Activated CD8-positive, alpha-beta T cell treated with anti-CD3 and anti-CD28 coated beads, Interleukin-2, amount 10 ng/mL, durations not matched to agents 7 days and 5 days (primary cell): ENCODE results near the gene SMKR1. TPM values are rescaled to one million over a fixed set of nuclear protein-coding genes. Genes with fewer than 3 reads are reported as not detected.
"Not testable (repeated sequence)": the region's sequence is repeated elsewhere in the genome, so short reads cannot be mapped to it uniquely, and the experiment has no call there.

ENCODE experiments used
- ATAC-seq: fragments of 150-1000 bp; cut with Tn5 transposase; one replicate; pipeline ENCODE4 v1.10.0; 2021; ENCODE audit warnings: moderate library complexity
- CTCF ChIA-PET: fragments of 350-600 bp; sonication (Branson Sonifier 250); formaldehyde crosslinking; loops from one replicate; lab custom pipeline; 2021; ENCODE audit warnings: antibody characterized with exemption; lab: Charles Lee
- POLR2A ChIA-PET: fragments of 350-600 bp; sonication (Branson Sonifier 250); formaldehyde crosslinking; loops from one replicate; lab custom pipeline; 2021; ENCODE audit warnings: antibody characterized with exemption; lab: Charles Lee
- DNase-seq: peaks from one replicate; pipeline ENCODE4 v3.0.0-alpha.2; 2020
- H3K27ac Mint-ChIP-seq: one replicate; pipeline ENCODE4 v1.8.0; 2021; ENCODE audit warnings: mild to moderate bottlenecking, mixed read lengths
- H3K27me3 Mint-ChIP-seq: one replicate; pipeline ENCODE4 v1.8.0; 2021; ENCODE audit warnings: low read depth, mixed read lengths
- H3K36me3 Mint-ChIP-seq: one replicate; pipeline ENCODE4 v1.8.0; 2021; ENCODE audit warnings: low read depth, mixed read lengths
- H3K4me1 Mint-ChIP-seq: one replicate; pipeline ENCODE4 v1.8.0; 2021; ENCODE audit warnings: low read depth, mixed read lengths
- H3K4me3 Mint-ChIP-seq: one replicate; pipeline ENCODE4 v1.8.0; 2021; ENCODE audit warnings: mild to moderate bottlenecking, mixed read lengths
- H3K9me3 Mint-ChIP-seq: one replicate; pipeline ENCODE4 v1.8.0; 2022; ENCODE audit warnings: mixed read lengths; ENCODE audit not compliant: insufficient read depth
- total RNA-seq, 2 experiments: library from RNA; stranded (reverse); gene quantifications; one replicate each; pipeline ENCODE4 v1.2.3, GENCODE V29; 2021

Gene SMKR1
- total RNA-seq, 2 experiments from 2014 or later: 1.3 to 1.6 TPM

DNA sequence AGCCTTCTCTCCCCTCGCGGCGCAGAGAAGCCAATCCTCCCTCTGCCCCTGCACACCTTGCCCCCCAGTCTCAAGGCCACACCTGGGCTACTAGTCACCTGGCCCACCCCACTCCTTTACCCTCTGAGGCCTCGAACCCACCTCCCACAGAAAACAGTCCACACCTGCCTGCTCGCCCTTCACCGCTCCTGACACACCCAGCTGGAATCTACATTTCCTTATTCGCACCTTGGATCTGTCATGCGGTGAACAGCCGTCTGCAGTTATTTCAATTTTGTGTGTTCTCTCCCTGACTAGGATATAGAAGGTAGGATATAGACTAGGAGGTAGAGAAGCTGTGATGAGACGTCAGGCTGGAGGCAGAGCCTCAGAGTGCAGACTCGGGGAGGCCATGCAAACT lies 29.4 kb downstream of the SMKR1 start:
- CTCF ChIA-PET: no interaction called here
- POLR2A ChIA-PET: no interaction called here
- H3K36me3 Mint-ChIP-seq: no peaks in the 10 kb centered on the region
- ATAC-seq (no peak), DNase-seq (no peak)
- no peaks in the 10 kb centered on the region for H3K27me3 Mint-ChIP-seq
- peaks cover 11% of the 10 kb centered on the region for H3K4me1 Mint-ChIP-seq
- H3K27ac Mint-ChIP-seq: no peak overlapping the region
- H3K4me3 Mint-ChIP-seq: no peak overlapping the region
- H3K9me3 Mint-ChIP-seq: no peaks in the 10 kb centered on the region

DNA sequence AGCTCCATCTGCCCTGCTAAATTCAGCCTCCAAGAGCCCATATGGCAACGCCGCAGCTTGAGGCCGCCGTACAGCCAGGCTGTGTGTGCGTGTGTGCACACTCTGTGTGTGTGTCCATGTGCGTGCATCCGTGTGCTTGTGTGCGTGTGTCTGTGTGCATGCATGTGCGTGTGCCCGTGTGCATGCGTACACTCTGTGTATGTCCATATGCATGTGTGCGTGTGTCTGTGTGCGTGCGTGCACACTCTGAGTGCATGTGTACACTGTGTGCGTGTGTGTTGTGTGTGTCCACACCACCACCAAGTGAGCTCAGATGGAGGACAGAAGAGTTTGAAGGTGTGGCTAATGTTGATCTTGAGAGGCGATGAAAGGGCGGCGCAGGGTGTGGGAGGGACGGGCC lies 30.0 kb downstream of the SMKR1 start:
- ATAC-seq (no peak), DNase-seq (no peak)
- ChIA-PET POLR2A (no interaction called here), CTCF (no interaction called here)
- Mint-ChIP-seq H3K9me3 (no peaks in the 10 kb centered on the region), H3K27me3 (no peaks in the 10 kb centered on the region), H3K27ac (no peak overlapping the region), H3K4me3 (no peak overlapping the region), H3K36me3 (no peaks in the 10 kb centered on the region), H3K4me1 (peaks cover 11% of the 10 kb centered on the region)

DNA sequence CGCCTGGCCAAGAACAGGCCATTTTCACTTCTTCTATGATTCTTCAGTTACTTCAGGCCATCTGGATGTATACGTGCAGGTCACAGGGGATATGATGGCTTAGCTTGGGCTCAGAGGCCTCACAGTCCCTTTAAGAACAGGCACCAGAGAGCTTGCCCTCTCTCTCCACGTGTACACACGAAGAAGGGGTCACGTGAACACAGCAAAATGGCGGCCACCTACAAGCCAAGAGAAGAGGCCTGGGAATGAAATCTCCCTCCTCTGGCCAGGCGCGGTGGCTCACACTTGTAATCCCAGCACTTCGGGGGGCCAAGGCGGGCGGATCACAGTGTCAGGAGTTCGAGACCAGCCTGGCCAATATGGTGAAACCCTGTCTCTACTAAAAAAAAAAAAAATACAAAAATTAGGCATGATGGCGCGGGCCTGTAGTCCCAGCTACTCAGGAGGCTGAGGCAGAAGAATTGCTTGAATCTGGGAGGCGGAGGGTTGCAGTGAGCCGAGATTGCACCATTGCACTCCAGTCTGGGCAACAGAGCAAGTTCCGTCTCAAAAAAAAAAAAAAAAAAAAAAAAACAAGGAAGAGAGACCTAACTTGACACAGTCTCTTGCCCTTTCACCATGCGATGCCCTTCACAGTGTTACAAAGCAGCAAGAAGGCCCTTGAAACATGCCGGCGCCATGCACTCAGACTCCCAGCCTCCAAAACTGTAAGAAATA lies 32.4 kb downstream of the SMKR1 start:
- H3K36me3 Mint-ChIP-seq, H3K4me3 Mint-ChIP-seq, H3K27ac Mint-ChIP-seq, ATAC-seq, POLR2A ChIA-PET, DNase-seq, H3K27me3 Mint-ChIP-seq, H3K9me3 Mint-ChIP-seq: not testable (repeated sequence)
- CTCF ChIA-PET: interaction anchor here (0.9 kb wide), 1 partner anchor 73 kb away, joined by 3 read pairs; no protein-coding TSS in a partner anchor
- peaks cover 11% of the 10 kb centered on the region for H3K4me1 Mint-ChIP-seq

DNA sequence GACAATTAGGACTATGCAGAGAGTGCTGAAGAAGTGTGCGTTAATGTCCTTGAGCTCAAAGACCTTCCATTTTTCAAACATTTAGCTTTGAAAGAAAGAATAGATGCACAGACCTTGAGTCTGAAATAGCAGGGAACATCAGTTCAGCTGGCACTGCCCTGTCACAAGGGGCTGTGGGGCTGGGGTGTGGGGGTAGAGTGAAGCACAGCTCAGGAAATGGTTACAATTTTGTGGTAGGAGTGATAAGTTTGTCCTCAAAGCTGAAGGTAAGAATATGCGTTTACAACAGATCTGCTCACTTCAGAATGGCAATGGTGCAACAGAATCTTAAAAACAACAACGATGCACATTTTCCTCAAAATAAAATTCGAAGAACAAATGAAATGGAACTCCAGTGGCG lies 33.6 kb downstream of the SMKR1 start:
- CTCF ChIA-PET: no interaction called here

DNA sequence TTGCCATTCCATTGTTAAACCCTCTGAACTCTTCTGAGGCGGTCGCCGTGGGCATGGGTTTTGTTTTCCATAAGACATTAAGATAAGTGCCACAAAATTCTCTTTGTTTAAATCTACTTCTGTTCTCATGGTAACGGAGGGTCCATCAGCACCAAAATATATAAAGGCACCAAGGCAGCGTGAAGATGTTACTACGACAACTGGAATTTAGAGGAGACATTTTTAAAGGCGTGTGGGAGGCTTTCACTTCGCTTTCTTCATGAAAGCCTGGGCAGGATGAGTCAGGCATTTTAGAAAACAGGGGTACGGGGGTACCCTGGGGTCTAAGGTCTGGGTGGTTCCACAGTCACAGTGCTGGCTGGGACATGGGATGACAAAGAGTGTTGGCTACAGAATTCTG lies 34.0 kb downstream of the SMKR1 start:
- ChIA-PET CTCF (no interaction called here), POLR2A (interaction anchor here (0.6 kb wide), 1 partner anchor 305 kb away, joined by 3 read pairs; no protein-coding TSS in a partner anchor)
- Mint-ChIP-seq H3K27me3 (no peaks in the 10 kb centered on the region), H3K4me3 (peak overlapping the region; percentile 18), H3K9me3 (no peaks in the 10 kb centered on the region), H3K4me1 (peaks cover 9% of the 10 kb centered on the region), H3K36me3 (no peaks in the 10 kb centered on the region), H3K27ac (peak overlapping the region; percentile 54)
- ATAC-seq (peak; percentile 48), DNase-seq (no peak)

More for the DNA sequence above, 33.6 kb downstream of the SMKR1 start:
- peak; percentile 68 for ATAC-seq
- Mint-ChIP-seq H3K9me3 (no peaks in the 10 kb centered on the region), H3K27me3 (no peaks in the 10 kb centered on the region), H3K4me3 (peak overlapping the region; percentile 18), H3K36me3 (no peaks in the 10 kb centered on the region), H3K4me1 (peaks cover 9% of the 10 kb centered on the region), H3K27ac (peak overlapping the region; percentile 54)
- DNase-seq: peak; percentile 27
- POLR2A ChIA-PET: interaction anchor here (0.6 kb wide), 2 partner anchors 102 to 305 kb away, joined by 3 read pairs; no protein-coding TSS in a partner anchor

DNA sequence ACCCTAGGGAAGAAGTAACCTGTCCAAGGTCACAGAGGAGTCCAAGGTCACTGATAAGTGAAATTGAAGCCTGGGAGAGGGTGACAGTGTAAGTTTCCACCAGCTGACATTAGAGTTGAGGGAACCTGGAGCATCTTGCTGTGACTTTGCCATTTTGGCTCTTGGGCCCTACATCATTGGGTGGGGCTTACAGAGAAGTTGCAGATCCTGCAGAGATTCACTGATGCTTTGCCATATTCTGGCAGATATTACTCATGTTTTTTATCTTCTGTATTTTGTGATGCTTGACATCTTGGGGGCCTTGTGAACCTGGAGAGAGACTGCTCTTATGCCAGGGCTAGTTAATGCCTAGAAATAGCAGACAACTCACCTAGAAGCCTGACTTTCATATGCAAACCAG lies 36.5 kb downstream of the SMKR1 start:
- H3K27me3 Mint-ChIP-seq: peaks cover 3% of the 10 kb centered on the region
- no peak overlapping the region for H3K27ac Mint-ChIP-seq
- no peaks in the 10 kb centered on the region for H3K9me3 Mint-ChIP-seq
- no peaks in the 10 kb centered on the region for H3K36me3 Mint-ChIP-seq
- no peak overlapping the region for H3K4me3 Mint-ChIP-seq
- POLR2A ChIA-PET: no interaction called here
- CTCF ChIA-PET: no interaction called here
- peaks cover 14% of the 10 kb centered on the region for H3K4me1 Mint-ChIP-seq
- DNase-seq (no peak), ATAC-seq (no peak)

DNA sequence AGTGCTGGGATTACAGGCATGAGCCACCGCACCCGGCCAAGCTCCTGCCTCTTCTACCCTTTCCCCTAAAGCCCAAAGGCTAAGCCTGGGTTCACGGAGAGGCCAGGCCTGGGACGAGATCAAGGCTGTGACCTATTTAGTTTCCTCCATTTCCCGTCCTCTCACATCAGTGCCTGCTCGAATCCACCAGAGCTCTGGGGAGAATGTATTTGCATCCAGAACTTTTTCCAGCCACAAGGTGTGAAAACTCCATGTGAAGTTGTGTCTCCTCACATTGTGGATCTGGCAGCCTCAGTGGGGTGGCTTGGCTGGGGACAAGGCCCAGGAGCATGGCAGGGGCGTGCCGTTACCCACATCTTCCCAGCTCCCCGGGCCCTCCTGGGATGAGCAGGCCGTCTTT lies 38.0 kb downstream of the SMKR1 start:
- Mint-ChIP-seq H3K4me3 (no peak overlapping the region), H3K27me3 (peaks cover 5% of the 10 kb centered on the region), H3K9me3 (no peaks in the 10 kb centered on the region), H3K4me1 (peaks cover 14% of the 10 kb centered on the region), H3K36me3 (no peaks in the 10 kb centered on the region), H3K27ac (no peak overlapping the region)
- ATAC-seq (no peak), DNase-seq (no peak)
- CTCF ChIA-PET: interaction anchor here (1.6 kb wide), 1 partner anchor 284 kb away, joined by 3 read pairs; no protein-coding TSS in a partner anchor
- POLR2A ChIA-PET: no interaction called here

DNA sequence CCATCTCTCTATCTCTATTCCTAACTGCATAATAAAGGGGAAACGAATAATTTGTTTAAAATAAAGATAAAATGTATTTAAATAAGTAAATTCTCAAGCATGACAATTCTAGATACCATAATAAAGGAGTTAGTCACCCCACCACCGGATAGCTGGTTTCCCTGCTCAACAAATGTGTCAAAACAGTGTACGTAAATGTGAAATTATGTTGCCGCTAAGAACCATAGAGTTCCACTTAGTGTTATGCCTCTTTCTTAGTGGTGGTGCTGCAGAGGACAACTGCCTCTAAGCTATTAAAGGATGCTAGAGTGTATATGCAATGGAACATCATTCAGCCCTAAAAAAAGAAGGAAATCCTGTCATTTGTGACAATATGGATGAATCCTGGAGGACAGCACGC lies 42.4 kb downstream of the SMKR1 start:
- no peak for ATAC-seq
- Mint-ChIP-seq H3K4me3 (no peak overlapping the region), H3K4me1 (peaks cover 4% of the 10 kb centered on the region), H3K9me3 (no peaks in the 10 kb centered on the region), H3K36me3 (no peaks in the 10 kb centered on the region), H3K27ac (no peak overlapping the region), H3K27me3 (peaks cover 5% of the 10 kb centered on the region)
- ChIA-PET CTCF (no interaction called here), POLR2A (no interaction called here)
- DNase-seq: no peak

DNA sequence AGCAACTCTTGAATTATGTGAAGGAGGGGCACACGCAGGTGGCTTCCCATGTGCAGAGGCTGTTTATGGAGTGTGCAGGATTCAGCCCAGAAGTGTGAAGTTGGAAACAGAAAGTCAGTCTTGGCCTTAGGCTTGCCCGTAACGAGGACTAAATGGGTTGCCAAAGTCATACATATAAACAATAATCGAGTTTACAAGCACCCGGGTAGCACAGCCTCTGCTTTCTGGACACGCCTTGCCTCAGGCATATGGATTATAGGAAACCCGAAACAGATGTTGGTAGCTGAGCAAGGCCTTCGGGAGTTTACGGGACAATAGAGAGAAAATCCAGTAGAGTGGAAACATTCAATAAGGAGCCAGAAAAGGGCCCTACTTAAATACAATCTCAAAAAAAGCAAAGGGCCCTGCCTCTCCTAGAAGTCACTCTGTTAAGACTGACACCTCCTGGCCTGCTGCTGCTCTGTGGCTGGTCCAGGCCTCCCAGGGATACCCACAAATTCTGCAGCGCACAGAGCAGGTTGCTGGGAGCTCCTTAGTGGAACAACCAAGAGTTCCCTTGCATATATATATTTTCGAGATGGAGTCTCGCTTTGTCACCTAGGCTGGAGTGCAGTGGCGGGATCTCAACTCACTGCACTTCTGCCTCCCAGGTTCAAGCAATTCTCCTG lies 48.5 kb downstream of the SMKR1 start:
- peaks cover 8% of the 10 kb centered on the region for H3K27me3 Mint-ChIP-seq
- POLR2A ChIA-PET: no interaction called here
- H3K4me1 Mint-ChIP-seq: peaks cover 5% of the 10 kb centered on the region
- no peaks in the 10 kb centered on the region for H3K9me3 Mint-ChIP-seq
- DNase-seq (no peak), ATAC-seq (no peak)
- CTCF ChIA-PET: interaction anchor here (0.9 kb wide), 1 partner anchor 274 kb away, joined by 3 read pairs; no protein-coding TSS in a partner anchor
- H3K27ac Mint-ChIP-seq: no peak overlapping the region
- H3K4me3 Mint-ChIP-seq: no peak overlapping the region
- H3K36me3 Mint-ChIP-seq: no peaks in the 10 kb centered on the region

DNA sequence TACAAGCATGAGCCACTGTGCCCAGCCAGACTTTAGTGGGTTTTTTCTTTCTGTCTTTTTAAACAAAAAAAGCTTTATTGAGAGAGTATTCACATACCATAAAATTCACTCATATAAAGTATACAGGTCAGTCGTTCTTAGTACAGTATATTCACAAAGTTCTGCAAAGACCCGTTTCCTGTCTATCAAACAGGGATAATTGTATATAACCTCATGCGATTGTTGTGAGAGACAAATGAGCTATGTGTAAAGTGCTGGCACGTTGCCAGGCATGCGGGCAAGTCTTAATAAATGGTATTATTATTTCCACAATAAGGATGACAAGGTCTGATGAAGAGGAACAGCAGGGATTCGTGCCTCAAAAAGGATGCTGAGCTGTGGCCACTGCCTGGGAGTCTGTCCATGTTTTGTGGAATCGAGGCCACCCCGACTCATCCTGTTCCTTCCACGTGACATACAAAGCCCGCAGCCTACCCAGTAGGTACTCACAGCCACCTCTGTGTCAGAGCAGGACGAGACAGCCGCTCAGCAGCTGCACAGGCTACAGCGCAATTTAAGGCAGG lies 51.6 kb downstream of the SMKR1 start:
- Mint-ChIP-seq H3K9me3 (no peaks in the 10 kb centered on the region), H3K4me1 (peaks cover 5% of the 10 kb centered on the region), H3K27me3 (peaks cover 8% of the 10 kb centered on the region), H3K27ac (no peak overlapping the region), H3K4me3 (no peak overlapping the region), H3K36me3 (no peaks in the 10 kb centered on the region)
- DNase-seq: peak; percentile 57
- ChIA-PET CTCF (no interaction called here), POLR2A (no interaction called here)
- ATAC-seq: peak; percentile 91

DNA sequence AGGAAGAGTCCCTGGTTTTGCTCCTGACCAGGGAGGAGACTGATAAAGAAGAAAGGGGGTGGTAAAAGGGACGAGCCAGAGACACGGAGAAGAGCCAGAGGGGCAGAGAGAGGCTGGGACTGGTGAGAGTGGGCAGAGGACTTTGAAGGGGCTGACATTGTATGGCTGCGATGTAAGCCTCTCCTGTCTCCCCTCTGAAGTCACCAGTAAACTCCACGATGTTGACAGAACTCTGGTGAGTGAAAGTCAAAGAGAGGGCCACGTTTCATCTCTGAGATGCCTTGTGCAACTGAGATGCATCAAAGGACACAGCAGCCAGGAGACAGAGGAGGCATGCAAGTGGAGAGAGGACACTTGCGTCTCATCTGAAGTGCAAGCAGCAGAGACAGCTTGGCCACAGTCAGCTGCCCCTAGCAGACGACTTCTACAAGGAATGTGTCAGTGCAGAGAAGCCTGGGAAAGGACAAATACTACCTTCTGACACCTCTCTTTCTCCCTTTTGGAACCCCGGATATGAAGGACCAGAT lies 54.3 kb downstream of the SMKR1 start:
- no peak overlapping the region for H3K27ac Mint-ChIP-seq
- H3K9me3 Mint-ChIP-seq: no peaks in the 10 kb centered on the region
- H3K4me3 Mint-ChIP-seq: no peak overlapping the region
- ChIA-PET CTCF (no interaction called here), POLR2A (no interaction called here)
- peaks cover 13% of the 10 kb centered on the region for H3K27me3 Mint-ChIP-seq
- DNase-seq (no peak), ATAC-seq (no peak)
- H3K4me1 Mint-ChIP-seq: peaks cover 5% of the 10 kb centered on the region
- no peaks in the 10 kb centered on the region for H3K36me3 Mint-ChIP-seq
